Measurements from ENCODE around the gene CDS2. TPM values are rescaled to one million over a fixed set of nuclear protein-coding genes. Genes with fewer than 3 reads are reported as not detected.
"Not testable (repeated sequence)": the region's sequence is repeated elsewhere in the genome, so short reads cannot be mapped to it uniquely, and the experiment has no call there.

CDS2 gene
- polyA plus RNA-seq (ENCODE audit: insufficient read length in 10 of 10) = 10 to 100 TPM; 15.4 to 23.9 (median 19.7) TPM
- long read RNA-seq, donor 1, full-length matches to known transcripts = 3 of 3 reads
- long read RNA-seq, donor 1, partial matches to known transcripts = 0 of 3 reads
- long read RNA-seq, donor 1, other reads (novel, unspliced or antisense) = 0 of 3 reads
- long read RNA-seq, donor 2, full-length matches to known transcripts = 2 of 2 reads
- long read RNA-seq, donor 2, partial matches to known transcripts = 0 of 2 reads
- long read RNA-seq, donor 2, other reads (novel, unspliced or antisense) = 0 of 2 reads
- long read RNA-seq, donor 3 = 0 reads
- long read RNA-seq, donor 4, full-length matches to known transcripts = 2 of 2 reads
- long read RNA-seq, donor 4, partial matches to known transcripts = 0 of 2 reads
- long read RNA-seq, donor 4, other reads (novel, unspliced or antisense) = 0 of 2 reads
- long read RNA-seq, donor 5, full-length matches to known transcripts = 8 of 17 reads
- long read RNA-seq, donor 5, partial matches to known transcripts = 9 of 17 reads
- long read RNA-seq, donor 5, other reads (novel, unspliced or antisense) = 0 of 17 reads
- long read RNA-seq, donor 6, full-length matches to known transcripts = 11 of 11 reads
- long read RNA-seq, donor 6, partial matches to known transcripts = 0 of 11 reads
- long read RNA-seq, donor 6, other reads (novel, unspliced or antisense) = 0 of 11 reads
- long read RNA-seq, donor 7, full-length matches to known transcripts = 5 of 20 reads
- long read RNA-seq, donor 7, partial matches to known transcripts = 15 of 20 reads
- long read RNA-seq, donor 7, other reads (novel, unspliced or antisense) = 0 of 20 reads
- long read RNA-seq, donor 8, full-length matches to known transcripts = 2 of 2 reads
- long read RNA-seq, donor 8, partial matches to known transcripts = 0 of 2 reads
- long read RNA-seq, donor 8, other reads (novel, unspliced or antisense) = 0 of 2 reads
- long read RNA-seq, donor 9, full-length matches to known transcripts = 2 of 2 reads
- long read RNA-seq, donor 9, partial matches to known transcripts = 0 of 2 reads
- long read RNA-seq, donor 9, other reads (novel, unspliced or antisense) = 0 of 2 reads

DNA sequence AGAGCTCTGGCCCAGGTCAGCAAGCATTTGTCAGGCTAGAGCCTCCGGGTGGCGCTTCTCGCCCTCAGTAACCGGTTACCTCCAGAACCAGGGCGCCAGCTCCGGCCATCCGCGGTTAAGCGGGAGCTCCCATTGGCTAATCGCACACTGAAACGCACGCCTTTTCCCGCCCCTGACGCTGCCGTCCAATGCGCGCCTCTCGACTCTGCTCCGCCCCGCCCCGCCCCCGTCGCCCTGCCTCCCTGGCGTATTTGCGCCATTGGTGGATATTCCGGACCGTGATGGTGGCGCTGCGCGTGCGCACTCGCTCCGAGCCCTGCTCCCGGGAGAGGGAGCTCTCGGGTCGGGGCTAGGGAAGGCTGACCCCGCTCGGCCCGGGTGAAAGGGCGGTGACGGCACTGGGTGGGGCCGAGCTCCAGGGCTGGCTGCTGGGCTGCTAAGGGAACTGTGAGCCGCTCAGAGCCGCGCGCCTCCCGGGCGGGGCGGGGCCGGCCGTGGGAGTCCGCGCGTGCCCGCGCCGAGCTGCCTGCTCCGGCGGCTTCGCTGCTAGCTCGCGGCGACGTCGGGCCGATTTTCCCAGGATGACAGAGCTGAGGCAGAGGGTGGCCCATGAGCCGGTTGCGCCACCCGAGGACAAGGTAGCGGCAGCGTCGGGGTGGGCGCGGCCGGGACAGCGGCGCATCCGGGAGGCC lies at the start of gene CDS2:
TSS of gene CDS2 (plus strand) at position 497 of the 692 bp plus-strand sequence. CDS start at position 582, 85 bp downstream.
- DNase-seq = peak; percentile 99 to 100 (median 99)

DNA sequence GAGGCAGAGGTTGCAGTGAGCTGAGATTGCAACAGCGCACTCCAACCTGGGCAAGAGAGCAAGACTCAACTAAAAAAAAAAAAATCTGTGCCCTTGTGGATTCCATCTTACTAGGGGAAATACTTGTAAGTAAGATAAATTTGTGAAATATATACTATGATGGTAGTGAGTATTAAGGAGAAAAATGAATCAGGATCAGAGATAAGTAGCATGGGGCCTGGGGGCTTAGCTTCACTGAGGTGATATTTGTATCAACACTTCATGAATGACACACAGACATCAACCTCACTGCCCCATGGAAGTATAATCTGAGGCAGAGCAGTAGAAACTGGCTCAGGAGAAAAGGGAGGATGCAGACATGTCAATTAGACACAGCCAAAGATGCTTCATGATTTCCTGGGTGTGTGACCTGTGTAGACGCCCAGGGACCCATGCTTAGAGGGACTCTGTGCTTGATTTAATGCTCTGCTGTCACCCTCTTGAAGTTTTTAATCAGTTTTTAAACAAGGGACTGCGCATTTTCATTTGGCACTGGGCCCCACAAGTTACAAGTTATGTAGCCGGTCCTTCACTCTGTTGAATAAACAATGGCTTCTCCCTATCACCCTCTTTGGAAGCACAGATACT lies 48.9 kb upstream of the CDS2 start:
- no peak for DNase-seq

DNA sequence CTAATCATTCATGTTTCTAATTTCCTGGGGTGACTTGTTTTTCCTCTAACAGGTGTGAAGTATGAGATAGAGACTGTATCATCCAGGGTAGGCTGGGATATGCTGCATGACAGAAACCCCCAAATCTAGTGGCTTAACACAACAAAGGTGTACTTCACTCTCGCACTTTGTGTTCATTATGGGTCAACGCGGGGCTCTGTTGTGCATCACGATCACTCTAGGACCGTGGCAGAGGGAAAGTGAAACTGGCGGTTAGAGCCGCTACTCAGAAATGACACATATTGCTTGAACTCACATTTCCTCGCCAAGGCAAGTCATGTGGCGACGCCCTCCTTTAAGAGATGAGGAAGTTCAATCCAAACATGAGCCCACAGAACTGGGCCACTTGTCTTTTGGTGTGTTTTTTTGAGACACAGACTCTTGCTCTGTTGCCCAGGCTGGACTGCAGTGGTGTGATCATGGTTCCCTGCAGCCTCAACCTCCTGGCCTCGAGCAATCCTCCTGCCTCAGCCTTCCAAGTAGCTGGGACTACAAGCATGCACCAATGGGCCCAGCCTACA lies 48.3 kb upstream of the CDS2 start:
- peak in 2 of 3 donors; percentile 38 to 53 for DNase-seq

DNA sequence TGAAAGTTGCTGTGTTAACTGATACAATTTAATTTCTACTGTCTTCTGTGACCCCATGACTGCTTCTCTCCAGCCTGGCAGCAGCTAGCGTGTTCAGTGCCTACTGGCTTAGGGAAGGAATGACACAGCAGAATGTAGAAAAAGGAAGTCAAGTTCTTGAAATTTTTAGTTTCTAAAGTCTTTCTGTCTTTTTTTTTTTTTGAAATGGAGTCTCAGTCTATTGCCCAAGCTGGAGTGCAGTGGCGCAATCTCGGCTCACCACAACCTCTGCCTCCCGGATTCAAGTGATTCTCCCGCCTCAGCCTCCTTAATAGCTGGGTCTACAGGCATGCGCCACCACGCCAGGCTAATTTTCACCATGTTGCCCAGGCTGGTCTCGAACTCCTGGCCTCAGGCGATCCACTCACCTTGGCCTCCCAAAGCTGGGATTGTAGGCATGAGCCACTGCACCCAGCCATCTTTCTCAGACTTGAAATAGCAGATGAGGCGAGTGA lies 46.4 kb upstream of the CDS2 start:
- DNase-seq = peak in 1 of 3 donors; percentile 38

DNA sequence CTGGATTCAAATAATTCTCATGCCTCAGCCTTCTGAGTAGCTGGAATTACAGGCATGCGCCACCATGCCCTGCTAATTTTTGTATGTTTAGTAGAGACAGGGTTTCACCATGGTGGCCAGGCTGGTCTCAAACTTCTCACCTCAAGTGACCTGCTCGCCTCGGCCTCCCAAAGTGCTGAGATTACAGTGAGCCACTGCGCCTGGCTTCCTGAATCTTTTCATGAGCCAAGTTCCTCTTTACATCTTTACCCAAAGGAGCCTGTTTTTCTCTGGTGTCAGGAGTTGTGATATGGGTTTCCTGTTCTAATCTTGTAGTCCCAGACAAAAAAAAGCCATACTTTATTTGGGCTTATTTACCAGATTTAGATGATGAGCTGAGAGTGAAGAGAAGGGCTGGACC lies 41.4 kb upstream of the CDS2 start:
- DNase-seq = no peak

DNA sequence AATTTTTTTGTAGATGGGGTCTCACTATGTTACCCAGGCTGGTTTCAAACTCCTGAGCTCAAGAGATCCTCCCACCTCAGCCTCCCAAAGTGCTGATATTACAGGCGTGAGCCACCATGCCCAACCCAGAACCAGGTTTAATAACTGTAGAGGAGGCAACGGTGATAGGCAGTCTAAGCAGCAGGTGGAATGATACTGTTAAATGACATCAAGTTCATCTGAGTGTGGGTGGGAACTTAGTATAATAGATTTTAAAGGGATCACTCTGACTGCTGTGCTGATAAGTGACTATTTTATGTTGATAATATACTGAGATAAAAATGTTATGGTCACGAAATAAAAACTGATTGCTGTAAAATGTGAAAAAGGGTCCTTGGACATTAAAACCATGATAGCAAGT lies 38.1 kb upstream of the CDS2 start:
- DNase-seq = no peak

DNA sequence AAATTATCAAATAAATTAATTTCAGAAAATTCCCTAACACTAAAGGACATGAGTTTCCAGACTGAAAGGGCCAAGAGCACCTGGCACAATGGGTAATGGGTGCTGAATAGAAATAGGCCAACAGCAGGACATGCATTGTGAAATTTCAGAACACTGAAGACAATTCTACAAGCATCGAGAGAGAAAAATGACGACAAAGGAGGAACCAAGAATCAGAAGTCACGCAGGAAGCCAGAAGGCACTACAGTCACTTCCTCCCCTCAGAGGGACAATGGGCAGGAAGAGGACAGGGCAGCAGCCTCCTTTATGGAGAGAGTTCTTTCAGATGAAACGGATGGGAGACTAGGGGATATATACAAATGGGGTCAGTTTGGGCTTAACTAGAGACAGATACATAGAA lies 36.6 kb upstream of the CDS2 start:
- peak in 1 of 3 donors; percentile 43 for DNase-seq

DNA sequence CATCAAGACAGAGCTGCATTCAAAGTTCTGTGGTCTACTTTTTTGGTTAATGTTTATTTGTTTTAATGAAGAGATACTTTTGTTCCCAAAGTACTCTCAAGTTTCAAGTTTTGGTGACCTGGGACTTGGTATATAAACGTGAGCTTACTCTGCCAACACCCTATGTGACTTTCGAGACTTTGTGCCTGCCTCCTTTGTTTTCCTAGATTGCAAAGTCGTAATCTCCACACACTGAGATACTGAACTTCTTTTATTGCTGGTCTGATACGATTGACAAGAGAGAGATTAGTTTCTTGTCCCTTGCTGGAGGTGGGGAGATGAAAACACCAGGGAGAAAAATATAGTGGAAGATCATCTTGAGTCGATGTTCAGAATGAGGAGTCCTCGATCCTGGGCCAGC lies 34.9 kb upstream of the CDS2 start:
- no peak for DNase-seq

DNA sequence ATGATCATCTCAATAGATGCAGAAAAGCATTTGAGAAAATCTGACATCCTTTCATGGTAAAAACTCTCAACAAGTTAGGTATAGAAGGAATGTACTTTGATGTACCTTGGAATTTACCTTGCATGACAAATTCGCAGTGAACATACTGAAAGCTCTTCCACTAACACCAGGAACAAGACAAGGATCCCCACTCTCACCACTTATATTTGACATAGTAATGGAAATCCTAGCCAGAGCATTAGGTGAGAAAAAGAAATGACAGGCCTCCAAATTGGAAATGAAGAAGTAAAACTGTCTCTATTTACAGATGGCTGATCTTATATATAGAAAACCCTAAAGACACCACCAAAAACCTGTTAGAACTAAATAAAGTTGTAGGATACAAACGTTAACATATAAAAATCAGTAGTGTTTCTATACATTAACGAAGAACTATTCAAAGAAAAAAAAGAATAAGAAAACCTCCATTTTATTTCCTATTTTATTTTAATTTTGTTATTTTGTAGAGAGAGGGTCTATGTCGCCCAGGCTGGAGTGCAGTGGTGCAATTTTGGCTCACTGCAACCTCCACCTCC lies 34.0 kb upstream of the CDS2 start:
- no peak for DNase-seq

DNA sequence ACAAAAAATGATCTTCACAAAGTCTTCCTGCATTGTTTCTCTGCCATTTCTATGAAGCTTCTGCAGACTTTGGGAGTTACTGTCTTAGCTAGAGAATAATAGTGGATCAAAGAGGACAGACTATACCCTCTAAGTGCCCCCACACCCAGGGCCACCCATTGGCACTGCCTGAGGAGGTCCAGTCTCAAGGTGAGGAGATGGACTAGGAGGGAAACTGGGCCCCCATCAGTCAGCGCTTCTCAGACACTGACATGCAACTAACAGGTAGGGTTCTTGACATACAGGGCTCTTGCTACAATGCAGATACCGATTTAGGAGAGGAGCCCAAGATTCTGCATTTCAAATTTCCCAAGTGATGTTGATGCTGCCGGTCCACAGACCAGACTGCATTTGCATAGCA lies 31.4 kb upstream of the CDS2 start:
- no peak for DNase-seq

DNA sequence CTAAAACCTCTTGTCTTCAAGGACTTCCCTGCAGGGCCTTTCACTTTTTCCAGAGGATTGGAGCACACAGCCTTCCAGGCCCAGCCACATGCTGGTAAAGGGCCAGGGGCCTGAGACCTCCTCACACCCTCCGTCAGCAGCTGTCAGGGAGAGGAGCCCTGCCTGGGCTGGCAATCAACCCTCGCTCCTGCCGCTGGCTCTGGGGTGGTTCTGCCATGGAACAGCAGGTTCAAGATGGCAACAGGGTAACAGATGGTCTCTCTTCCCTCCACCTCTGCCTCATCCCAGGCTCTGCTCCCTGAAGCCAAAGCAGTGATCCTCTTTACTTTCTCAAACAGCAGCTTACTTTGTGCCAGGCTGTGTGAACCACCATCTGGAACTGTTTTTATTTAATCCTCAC lies 30.9 kb upstream of the CDS2 start:
- no peak for DNase-seq

DNA sequence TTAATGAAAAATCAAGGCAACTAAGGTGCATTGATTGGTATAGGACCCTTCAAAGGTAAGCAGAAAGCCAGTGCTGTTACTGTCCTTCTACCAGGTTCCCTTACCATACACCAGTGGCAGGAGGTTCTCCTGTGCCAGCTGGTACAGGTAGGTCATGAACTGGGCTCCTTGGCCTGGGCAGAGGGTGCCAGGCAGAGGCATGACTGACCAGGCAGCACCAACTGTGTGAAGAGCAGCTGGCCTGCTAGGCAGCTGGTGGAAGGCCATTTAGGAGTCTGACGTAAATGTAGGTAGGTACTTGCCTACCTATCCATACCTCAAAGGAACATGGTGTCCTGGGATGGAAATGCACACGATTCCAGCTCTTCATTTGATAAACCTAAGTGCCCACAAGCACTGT lies 30.3 kb upstream of the CDS2 start:
- no peak for DNase-seq

DNA sequence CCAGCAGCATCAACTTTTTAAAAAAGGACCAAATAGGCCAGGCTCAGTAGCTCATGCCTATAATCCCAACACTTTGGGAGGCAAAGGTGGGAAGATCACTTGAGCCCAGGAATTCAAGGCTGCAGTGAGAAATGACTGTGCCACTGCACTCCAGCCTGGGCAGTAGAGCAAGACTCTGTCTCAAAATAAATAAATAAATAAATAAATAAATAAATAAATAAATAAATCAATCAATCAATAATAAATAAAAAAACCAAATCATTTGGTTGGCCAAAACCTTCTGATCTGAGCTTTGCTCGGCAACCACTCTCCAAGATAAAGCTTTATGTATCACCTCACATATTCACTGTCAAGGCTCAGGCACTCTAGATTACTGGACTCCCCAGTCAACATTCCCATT lies 27.8 kb upstream of the CDS2 start:
- DNase-seq = not testable (repeated sequence)

DNA sequence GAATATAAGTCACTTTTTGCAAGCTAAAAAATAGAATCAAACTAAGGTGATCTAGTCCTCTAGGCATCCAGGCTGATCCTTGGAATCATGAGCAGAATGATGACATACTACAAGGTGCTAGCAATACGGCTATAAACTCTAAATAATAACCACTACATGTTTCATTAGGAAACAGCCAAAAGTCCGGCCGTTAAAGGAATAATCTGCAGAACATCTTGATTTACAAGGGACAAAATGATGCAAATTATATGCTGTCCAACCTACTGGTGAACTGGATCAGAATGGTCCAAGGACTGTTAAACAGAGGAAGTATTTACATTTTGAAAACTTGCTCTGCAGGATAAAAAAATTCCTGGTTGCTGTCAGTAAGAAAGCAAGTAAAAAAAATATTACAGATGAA lies 26.9 kb upstream of the CDS2 start:
- DNase-seq = not testable (repeated sequence)

DNA sequence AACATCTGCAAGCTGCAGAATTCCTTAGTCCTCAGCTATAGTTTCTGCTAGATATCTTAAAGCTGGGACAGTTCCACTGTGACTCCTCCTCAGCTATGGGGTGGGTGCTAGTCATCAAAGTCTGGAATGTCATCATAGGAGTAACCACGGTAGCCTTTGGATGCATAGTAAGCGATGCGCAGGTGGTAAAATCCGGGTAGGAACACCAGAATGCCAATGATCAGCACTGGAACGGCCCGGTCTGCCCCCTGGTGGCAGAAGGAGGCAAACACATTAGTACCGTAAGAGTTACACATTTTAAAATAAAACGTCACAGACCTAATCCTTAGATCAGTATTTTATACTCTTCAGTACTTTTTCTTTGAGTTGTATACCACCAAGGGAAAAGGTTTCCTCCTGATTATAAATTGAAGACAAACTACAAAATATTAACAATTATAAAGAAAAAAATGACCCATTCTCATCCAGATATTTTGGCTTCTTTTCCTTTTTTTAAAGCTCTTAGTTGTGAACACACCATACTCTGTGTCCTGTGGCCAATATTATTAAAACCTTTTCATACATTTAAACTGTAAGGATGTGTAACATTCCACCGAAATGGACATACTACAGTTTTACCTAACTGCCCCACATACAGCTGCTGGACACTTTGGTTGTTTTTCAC lies 26.0 kb upstream of the CDS2 start:
- peak in 2 of 3 donors; percentile 57 to 72 for DNase-seq

DNA sequence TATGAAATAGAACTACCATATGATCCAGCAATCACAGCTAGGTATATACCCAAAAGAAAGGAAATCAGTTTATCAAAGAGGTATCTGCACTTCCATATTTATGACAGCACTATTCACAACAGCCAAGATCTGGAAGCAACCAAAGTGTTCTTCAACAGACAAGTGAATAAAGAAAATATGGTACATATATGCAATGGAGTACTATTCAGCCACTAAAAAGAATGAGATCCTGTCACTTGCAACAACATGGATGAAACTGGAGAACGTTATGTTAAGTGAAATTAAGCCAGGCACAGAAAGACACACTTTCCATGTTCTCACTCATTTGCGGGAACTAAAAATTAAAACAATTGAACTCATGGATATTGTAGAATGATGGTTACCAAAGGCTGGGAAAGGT lies 22.3 kb upstream of the CDS2 start:
- no peak for DNase-seq

DNA sequence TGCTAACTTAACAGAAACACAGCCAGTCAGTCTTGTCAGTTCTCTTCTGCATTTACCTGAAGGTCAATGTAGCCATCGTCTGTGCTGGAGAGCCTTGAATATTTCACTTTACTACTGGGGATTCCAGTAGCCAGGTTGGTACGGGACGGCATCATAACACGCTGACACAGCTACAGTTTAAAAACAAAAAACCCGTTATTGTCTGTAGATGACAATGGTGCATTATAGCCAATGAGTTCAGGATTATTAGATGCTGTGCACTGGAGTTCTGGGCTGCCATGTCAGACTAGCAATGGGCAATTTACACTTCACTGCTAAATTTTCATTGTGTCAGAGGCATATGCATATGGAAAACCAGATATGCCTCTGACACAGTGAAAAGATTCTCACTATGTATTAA lies 17.5 kb upstream of the CDS2 start:
- no peak for DNase-seq

DNA sequence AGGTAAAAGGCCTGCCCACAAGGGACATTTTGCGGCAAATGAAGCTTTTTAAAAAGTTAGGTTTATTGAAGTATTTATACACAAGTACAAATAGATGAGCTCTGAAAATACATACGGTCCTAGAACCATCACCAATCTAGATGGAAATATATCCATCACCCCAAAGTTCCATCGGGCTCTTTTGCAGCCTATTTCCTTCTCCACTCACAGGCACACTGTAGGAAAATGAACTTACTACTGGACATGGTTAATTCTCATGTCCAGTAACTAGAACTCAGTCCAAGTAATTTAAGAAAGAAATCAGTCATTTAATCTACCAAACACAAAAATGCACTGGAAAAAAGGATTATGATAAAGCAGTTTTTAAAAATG lies 13.2 kb upstream of the CDS2 start:
- DNase-seq = no peak

DNA sequence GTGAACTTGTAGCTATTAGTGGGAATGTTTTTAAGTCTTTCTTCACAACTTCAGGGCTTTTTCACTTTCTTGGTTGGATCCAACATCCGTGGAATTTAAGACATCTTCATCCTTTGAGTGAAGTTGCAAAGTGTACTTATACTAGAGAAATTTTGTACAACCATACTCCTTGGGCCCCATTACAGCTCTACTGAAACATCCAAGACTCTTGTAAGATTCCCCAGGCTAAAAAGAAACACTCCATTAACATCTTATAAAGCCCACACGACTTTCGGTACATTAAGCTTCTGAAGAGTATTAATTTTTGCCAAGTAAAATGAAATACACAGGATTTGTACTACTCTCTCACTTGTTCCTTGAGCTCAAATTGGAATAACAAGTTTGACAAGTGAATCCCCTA lies 12.4 kb upstream of the CDS2 start:
- DNase-seq = no peak

DNA sequence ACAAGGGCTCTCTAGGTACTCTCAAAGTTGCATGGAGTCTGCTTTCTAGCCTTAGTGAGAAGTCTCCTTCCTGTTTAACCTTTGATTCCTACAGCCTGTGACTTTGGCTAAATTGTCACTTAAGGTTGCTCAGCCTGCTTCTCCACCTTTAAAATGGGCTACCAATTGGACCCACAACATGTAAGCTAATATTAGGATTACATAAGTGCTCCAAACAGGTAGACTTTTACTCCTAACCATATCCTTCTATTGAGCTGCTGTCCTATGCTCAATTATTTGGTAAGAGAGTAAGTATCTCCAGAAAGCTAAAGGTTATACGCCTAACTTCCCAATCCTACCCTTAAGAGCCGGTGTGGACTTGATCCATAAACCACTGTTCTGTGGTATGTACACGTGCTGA lies 9.9 kb upstream of the CDS2 start:
- DNase-seq = no peak

Data from muscle of back (tissue), 13 donors.